Liver (tissue), 9 donors: ENCODE data around the gene EML3. TPM values are rescaled to one million over a fixed set of nuclear protein-coding genes. Genes with fewer than 3 reads are reported as not detected.

Experiments used
- DNase-seq: peaks from one replicate; pipeline ENCODE4 v3.0.0-alpha.2; 2017; ENCODE audit warnings: low spot score
- H3K27ac ChIP-seq, 2 donors: one replicate each; pipeline ENCODE4 v1.7.0; 2013; ENCODE audit warnings: inconsistent platforms in 2 of 2, low read length in 2 of 2, control low read depth in 1 of 2, low read depth in 1 of 2, mild to moderate bottlenecking in 1 of 2
- H3K27me3 ChIP-seq, 4 donors: one replicate each; pipeline versions ENCODE4 v1.6.1 to v1.7.0; 2013; ENCODE audit warnings: low read length in 3 of 4, inconsistent platforms in 1 of 4, mild to moderate bottlenecking in 1 of 4, moderate library complexity in 1 of 4; ENCODE audit not compliant: control insufficient read depth in 4 of 4, insufficient read depth in 4 of 4
- H3K36me3 ChIP-seq, 4 donors: one replicate each; pipeline versions ENCODE4 v1.6.1 to v1.7.0; 2013; ENCODE audit warnings: low read length in 3 of 4, mild to moderate bottlenecking in 3 of 4, low read depth in 1 of 4, moderate library complexity in 1 of 4; ENCODE audit not compliant: control insufficient read depth in 4 of 4, insufficient read depth in 3 of 4
- H3K4me1 ChIP-seq, 4 donors: one replicate each; pipeline versions ENCODE4 v1.6.1 to v1.7.0; 2013; ENCODE audit warnings: low read length in 3 of 4, mild to moderate bottlenecking in 3 of 4, moderate library complexity in 1 of 4; ENCODE audit not compliant: control insufficient read depth in 4 of 4, insufficient read depth in 4 of 4
- H3K4me3 ChIP-seq, 3 donors: one replicate each; pipeline versions ENCODE4 v1.6.1 to v1.7.0; 2013; ENCODE audit warnings: low read length in 3 of 3, control low read depth in 1 of 3, low read depth in 1 of 3, mild to moderate bottlenecking in 1 of 3
- H3K9ac ChIP-seq, 2 donors: one replicate each; pipeline ENCODE4 v1.7.0; 2013; ENCODE audit warnings: low read length in 2 of 2, mild to moderate bottlenecking in 2 of 2, moderate library complexity in 2 of 2, control low read depth in 1 of 2, low read depth in 1 of 2
- H3K9me3 ChIP-seq, 4 donors: one replicate each; pipeline versions ENCODE4 v1.6.1 to v1.7.0; 2013; ENCODE audit warnings: low read length in 3 of 4; ENCODE audit not compliant: control insufficient read depth in 4 of 4
- EGR1 ChIP-seq, 2 donors: IDR thresholded peaks; 2 replicates each; pipeline ENCODE4 v1.6.1; 2016 to 2018; ENCODE audit warnings: antibody characterized with exemption in 2 of 2, low read depth in 2 of 2
- FOXA1 ChIP-seq: IDR thresholded peaks from 2 replicates; pipeline ENCODE4 v1.6.1; 2016; ENCODE audit warnings: antibody characterized with exemption
- GABPA ChIP-seq, 2 donors: IDR thresholded peaks in 1 of 2; conservative IDR thresholded peaks in 1 of 2; 2 replicates each; pipeline ENCODE4 v1.6.1; 2016; ENCODE audit warnings: antibody characterized with exemption in 2 of 2, mild to moderate bottlenecking in 1 of 2, moderate library complexity in 1 of 2
- HNF4A ChIP-seq, 2 donors: conservative IDR thresholded peaks; 2 replicates each; pipeline ENCODE4 v1.6.1; 2016; ENCODE audit warnings: antibody characterized with exemption in 2 of 2, mild to moderate bottlenecking in 2 of 2
- JUND ChIP-seq, 2 donors: IDR thresholded peaks; 2 replicates each; pipeline ENCODE4 v1.6.1; 2016; ENCODE audit warnings: antibody characterized with exemption in 2 of 2
- NR2F2 ChIP-seq: IDR thresholded peaks from 2 replicates; pipeline ENCODE4 v1.6.1; 2016; ENCODE audit warnings: antibody characterized with exemption
- RAD21 ChIP-seq, 2 donors: IDR thresholded peaks; 2 replicates each; pipeline ENCODE4 v1.6.1; 2016; ENCODE audit warnings: antibody characterized with exemption in 2 of 2, mild to moderate bottlenecking in 2 of 2
- RXRA ChIP-seq, 2 donors: IDR thresholded peaks; 2 replicates each; pipeline ENCODE4 v1.6.1; 2017 to 2018; ENCODE audit warnings: antibody characterized with exemption in 2 of 2, mild to moderate bottlenecking in 1 of 2
- SP1 ChIP-seq: IDR thresholded peaks from 2 replicates; pipeline ENCODE4 v1.6.1; 2018; ENCODE audit warnings: antibody characterized with exemption, mild to moderate bottlenecking
- TAF1 ChIP-seq: conservative IDR thresholded peaks from 2 replicates; pipeline ENCODE4 v1.6.1; 2016; ENCODE audit warnings: antibody characterized with exemption, mild to moderate bottlenecking
- YY1 ChIP-seq: IDR thresholded peaks from 2 replicates; pipeline ENCODE4 v1.6.1; 2016; ENCODE audit warnings: antibody characterized with exemption, mild to moderate bottlenecking
- WGBS: extraction: QIAGEN DNeasy Blood & Tissue Kit; methylation state at CpG from one replicate; pipeline ENCODE4 v1.1.7; 2013; 5-methylcytosine and 5-hydroxymethylcytosine counted together
- polyA plus RNA-seq, 2 donors: library from polyadenylated mRNA; stranded (reverse) in 1 of 2; unstranded in 1 of 2; fragments of 200-250 nt in 1 of 2; fragments of >200 nt in 1 of 2; fragmentation: Nextera tagmentation in 1 of 2; extraction: Ambion mirVana in 1 of 2; gene quantifications; one replicate each; pipeline versions ENCODE4 v1.2.1 to v1.2.3, GENCODE V29; 2013 to 2015
- total RNA-seq, 2 donors: library from RNA; depleted of rRNA; stranded (reverse); fragments of >200 nt; gene quantifications; one replicate each; pipeline ENCODE4 v1.2.3, GENCODE V29; 2014
- TF ChIP-seq, protein P1 (sequence below): IDR thresholded peaks from 2 replicates; pipeline ENCODE4 v1.6.1; 2016; ENCODE audit warnings: antibody characterized with exemption
- TF ChIP-seq, protein P2 (sequence below): IDR thresholded peaks from 2 replicates; pipeline ENCODE4 v1.6.1; 2016; ENCODE audit warnings: antibody characterized with exemption
- TF ChIP-seq, protein P3 (sequence below): fragments of 150-350 bp; IDR thresholded peaks from 2 replicates; pipeline ENCODE4 v1.5.1; 2017; ENCODE audit warnings: improper control_type of control experiment, low read depth, low read length; ENCODE audit not compliant: missing input control
- TF ChIP-seq, protein P4 (sequence below): IDR thresholded peaks from 2 replicates; pipeline ENCODE4 v1.6.1; 2016; ENCODE audit warnings: antibody characterized with exemption, mild to moderate bottlenecking
- donor health status: healthy.
- donor health status: healthy.
- donor health status: healthy.
- donor health status: healthy.
- donor health status: healthy.

EML3 gene
- total and polyA plus RNA-seq, 4 donors: 6.0 to 19.3 (median 13.6) TPM

DNA sequence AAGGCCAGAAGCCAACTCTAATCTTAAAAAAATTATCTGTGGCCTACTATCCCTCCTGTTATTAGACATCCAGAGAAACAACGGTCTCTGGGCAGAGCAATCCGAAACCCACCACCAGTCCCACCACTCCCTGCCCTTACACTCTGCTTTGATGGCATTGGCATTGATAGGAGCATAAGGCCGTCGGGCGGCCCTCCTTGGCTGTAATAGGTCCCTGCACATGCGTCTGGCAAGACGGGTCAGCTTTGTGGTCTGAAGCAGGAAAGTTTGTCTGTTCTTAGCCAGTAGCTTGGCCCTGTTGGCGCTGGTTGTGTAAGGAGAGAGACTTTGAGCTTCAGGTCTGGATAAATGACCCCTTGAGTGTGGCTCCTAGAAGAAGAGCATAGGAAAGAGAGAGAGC lies 17.5 kb downstream of the EML3 start (continued):
- TF ChIP-seq GABPA (IDR thresholded peaks at IDR 0.05 in 1 of 2, conservative IDR thresholded peaks at IDR 0.05 in 1 of 2): no peak
- TF ChIP-seq, protein P1, sequence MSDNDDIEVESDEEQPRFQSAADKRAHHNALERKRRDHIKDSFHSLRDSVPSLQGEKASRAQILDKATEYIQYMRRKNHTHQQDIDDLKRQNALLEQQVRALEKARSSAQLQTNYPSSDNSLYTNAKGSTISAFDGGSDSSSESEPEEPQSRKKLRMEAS: no peak

DNA sequence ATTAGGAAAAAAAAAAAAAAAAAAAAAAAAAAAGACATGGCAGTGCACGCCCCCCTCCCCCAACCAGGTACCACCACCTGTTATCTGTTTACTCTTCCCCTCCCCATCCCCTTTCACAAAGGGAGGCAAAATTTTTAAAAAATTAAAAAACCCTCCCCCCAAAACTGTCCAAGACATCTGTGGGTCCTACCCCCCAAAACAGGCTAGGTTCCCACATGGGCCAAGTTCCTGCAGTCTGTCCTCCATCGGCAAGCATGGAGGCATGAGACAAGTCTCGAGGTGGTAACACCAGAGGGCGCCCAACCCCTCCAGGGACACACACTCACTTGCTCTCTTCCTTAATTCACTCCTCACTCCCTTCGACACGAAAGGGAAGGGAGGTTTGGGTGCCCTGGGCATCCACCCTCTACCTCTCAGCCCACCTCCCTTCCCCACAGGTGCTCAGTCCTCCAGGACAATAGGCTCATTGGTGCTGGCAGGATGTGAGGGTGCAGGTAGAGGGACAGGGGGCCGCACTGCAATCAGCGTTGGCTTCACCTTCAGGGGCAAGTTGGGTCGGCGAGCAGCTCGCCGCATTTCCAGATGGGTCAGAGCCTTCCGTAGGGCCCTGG lies 19.0 kb downstream of the EML3 start:
- no peak overlapping the region for H3K9ac ChIP-seq
- no peak overlapping the region for H3K27ac ChIP-seq
- DNase-seq: peak; percentile 80
- no peaks in the 10 kb centered on the region for H3K27me3 ChIP-seq
- WGBS: 66% methylated on average over 13 of the region's 13 CpGs
- H3K36me3 ChIP-seq: peaks cover 18 to 43% (median 38%) of the 10 kb centered on the region in 4 donors
- peaks cover 3 to 31% (median 21%) of the 10 kb centered on the region in 4 donors for H3K4me1 ChIP-seq
- H3K9me3 ChIP-seq: no peaks in the 10 kb centered on the region
- no peak for TF ChIP-seq SP1
- no peak for TF ChIP-seq JUND (IDR thresholded peaks at IDR 0.05)
- peak; percentile 69 to 79 for TF ChIP-seq RAD21 (IDR thresholded peaks at IDR 0.05)
- TF ChIP-seq, protein P1: no peak
- TF ChIP-seq HNF4A (conservative IDR thresholded peaks at IDR 0.05): no peak
- TF ChIP-seq TAF1: no peak
- no peak for TF ChIP-seq NR2F2
- TF ChIP-seq, protein P2, sequence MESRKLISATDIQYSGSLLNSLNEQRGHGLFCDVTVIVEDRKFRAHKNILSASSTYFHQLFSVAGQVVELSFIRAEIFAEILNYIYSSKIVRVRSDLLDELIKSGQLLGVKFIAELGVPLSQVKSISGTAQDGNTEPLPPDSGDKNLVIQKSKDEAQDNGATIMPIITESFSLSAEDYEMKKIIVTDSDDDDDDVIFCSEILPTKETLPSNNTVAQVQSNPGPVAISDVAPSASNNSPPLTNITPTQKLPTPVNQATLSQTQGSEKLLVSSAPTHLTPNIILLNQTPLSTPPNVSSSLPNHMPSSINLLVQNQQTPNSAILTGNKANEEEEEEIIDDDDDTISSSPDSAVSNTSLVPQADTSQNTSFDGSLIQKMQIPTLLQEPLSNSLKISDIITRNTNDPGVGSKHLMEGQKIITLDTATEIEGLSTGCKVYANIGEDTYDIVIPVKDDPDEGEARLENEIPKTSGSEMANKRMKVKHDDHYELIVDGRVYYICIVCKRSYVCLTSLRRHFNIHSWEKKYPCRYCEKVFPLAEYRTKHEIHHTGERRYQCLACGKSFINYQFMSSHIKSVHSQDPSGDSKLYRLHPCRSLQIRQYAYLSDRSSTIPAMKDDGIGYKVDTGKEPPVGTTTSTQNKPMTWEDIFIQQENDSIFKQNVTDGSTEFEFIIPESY: no peak
- peak in 1 of 2 donors; percentile 19 for TF ChIP-seq RXRA (IDR thresholded peaks at IDR 0.05)
- TF ChIP-seq GABPA (IDR thresholded peaks at IDR 0.05 in 1 of 2, conservative IDR thresholded peaks at IDR 0.05 in 1 of 2): no peak
- no peak for TF ChIP-seq FOXA1
- TF ChIP-seq YY1: no peak
- TF ChIP-seq EGR1 (IDR thresholded peaks at IDR 0.05; ENCODE audit: low read depth in 2 of 2): no peak
- TF ChIP-seq, protein P3, sequence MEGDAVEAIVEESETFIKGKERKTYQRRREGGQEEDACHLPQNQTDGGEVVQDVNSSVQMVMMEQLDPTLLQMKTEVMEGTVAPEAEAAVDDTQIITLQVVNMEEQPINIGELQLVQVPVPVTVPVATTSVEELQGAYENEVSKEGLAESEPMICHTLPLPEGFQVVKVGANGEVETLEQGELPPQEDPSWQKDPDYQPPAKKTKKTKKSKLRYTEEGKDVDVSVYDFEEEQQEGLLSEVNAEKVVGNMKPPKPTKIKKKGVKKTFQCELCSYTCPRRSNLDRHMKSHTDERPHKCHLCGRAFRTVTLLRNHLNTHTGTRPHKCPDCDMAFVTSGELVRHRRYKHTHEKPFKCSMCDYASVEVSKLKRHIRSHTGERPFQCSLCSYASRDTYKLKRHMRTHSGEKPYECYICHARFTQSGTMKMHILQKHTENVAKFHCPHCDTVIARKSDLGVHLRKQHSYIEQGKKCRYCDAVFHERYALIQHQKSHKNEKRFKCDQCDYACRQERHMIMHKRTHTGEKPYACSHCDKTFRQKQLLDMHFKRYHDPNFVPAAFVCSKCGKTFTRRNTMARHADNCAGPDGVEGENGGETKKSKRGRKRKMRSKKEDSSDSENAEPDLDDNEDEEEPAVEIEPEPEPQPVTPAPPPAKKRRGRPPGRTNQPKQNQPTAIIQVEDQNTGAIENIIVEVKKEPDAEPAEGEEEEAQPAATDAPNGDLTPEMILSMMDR: peak; percentile 38
- TF ChIP-seq, protein P4, sequence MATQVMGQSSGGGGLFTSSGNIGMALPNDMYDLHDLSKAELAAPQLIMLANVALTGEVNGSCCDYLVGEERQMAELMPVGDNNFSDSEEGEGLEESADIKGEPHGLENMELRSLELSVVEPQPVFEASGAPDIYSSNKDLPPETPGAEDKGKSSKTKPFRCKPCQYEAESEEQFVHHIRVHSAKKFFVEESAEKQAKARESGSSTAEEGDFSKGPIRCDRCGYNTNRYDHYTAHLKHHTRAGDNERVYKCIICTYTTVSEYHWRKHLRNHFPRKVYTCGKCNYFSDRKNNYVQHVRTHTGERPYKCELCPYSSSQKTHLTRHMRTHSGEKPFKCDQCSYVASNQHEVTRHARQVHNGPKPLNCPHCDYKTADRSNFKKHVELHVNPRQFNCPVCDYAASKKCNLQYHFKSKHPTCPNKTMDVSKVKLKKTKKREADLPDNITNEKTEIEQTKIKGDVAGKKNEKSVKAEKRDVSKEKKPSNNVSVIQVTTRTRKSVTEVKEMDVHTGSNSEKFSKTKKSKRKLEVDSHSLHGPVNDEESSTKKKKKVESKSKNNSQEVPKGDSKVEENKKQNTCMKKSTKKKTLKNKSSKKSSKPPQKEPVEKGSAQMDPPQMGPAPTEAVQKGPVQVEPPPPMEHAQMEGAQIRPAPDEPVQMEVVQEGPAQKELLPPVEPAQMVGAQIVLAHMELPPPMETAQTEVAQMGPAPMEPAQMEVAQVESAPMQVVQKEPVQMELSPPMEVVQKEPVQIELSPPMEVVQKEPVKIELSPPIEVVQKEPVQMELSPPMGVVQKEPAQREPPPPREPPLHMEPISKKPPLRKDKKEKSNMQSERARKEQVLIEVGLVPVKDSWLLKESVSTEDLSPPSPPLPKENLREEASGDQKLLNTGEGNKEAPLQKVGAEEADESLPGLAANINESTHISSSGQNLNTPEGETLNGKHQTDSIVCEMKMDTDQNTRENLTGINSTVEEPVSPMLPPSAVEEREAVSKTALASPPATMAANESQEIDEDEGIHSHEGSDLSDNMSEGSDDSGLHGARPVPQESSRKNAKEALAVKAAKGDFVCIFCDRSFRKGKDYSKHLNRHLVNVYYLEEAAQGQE: no peak
- no peak overlapping the region for H3K4me3 ChIP-seq
